HG03565 (cell line): ENCODE data around the gene ZKSCAN5.
"Not testable (repeated sequence)": the region's sequence is repeated elsewhere in the genome, so short reads cannot be mapped to it uniquely, and the experiment has no call there.

ENCODE experiments used
- ATAC-seq: cut with Tn5 transposase; IDR thresholded peaks from one replicate; pipeline ENCODE4 v1.9.1; 2021; ENCODE audit warnings: mild to moderate bottlenecking, moderate library complexity; ENCODE audit not compliant: unreplicated experiment

The ZKSCAN5 gene

DNA sequence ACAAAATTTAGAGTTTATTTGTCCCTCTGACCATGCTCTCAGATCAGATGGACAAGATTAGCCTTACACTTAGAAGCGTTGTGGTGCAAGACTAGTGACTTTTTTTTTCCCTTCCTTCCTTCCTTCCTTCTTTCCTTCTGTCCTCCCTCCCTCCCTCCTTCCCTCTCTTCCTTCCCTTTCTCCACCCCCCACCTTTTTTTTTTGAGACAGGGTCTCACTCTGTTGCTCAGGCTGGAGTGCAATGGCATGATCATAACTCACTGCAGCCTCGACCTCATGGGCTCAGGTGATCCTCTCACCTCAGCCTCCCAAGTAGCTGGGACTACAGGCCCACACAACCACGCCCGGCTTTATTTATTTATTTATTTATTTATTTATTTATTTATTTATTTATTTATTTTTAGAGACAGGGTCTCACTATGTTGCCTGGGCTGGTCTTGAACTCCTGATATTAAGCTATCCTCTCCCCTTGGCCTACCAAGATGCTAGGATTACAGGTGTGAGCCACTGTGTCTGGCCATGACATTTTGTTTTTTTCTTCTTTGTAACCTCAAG, 76.4 kb downstream of the ZKSCAN5 start:
- ATAC-seq, result not testable (repeated sequence)
